ENCODE measurements around the gene PALM2AKAP2. TPM values are rescaled to one million over a fixed set of nuclear protein-coding genes. Genes with fewer than 3 reads are reported as not detected.

The PALM2AKAP2 gene
- under 0.01 and 0.53 TPM in 2 replicates for total RNA-seq

GRCh38 chr9:109779711-109780452 is at the start of gene PALM2AKAP2:
TSS of gene PALM2AKAP2 (plus strand) at chr9:109780198. CDS start at chr9:109780489, 291 bp downstream.

Data from myometrial cell (primary cell).